ENCODE data around the gene RADIL.

GRCh38 chr7:4861227-4861626 is 22.3 kb downstream of the RADIL start:
- TF ChIP-seq POLR2AphosphoS5 (IDR thresholded peaks at IDR 0.05; ENCODE audit: low read depth, low read length): no peak
- TF ChIP-seq REST (IDR thresholded peaks at IDR 0.05; ENCODE audit: insufficient read depth in 1 of 2, low read depth in 2 of 2, low read length in 2 of 2): no peak
- no peak for TF ChIP-seq TAF1 (IDR thresholded peaks at IDR 0.05; ENCODE audit: borderline replicate concordance, insufficient read depth, low read length)
- no peak for TF ChIP-seq SIN3A (IDR thresholded peaks at IDR 0.05; ENCODE audit: borderline replicate concordance, insufficient read depth, low read length)
